Neural progenitor cell (in vitro differentiated cells): Measurements from ENCODE around the gene CYFIP1. TPM values are rescaled to one million over a fixed set of nuclear protein-coding genes. Genes with fewer than 3 reads are reported as not detected.

Experiments
- DNase-seq: peaks from one replicate; pipeline ENCODE4 v3.0.0-alpha.2; 2016; ENCODE audit warnings: low spot score
- H2AFZ ChIP-seq: fragments of 200-600 bp; sonication (generic); replicated peaks from 2 replicates; pipeline ENCODE4 v1.6.1; 2016; ENCODE audit warnings: antibody characterized with exemption
- H3F3A ChIP-seq: fragments of 200-600 bp; sonication (generic); 2 replicates; pipeline ENCODE4 v1.6.1; 2016; ENCODE audit warnings: antibody characterized with exemption, low read depth
- H3K27ac ChIP-seq: fragments of 200-600 bp; sonication (generic); 2 replicates; pipeline ENCODE4 v1.5.1; 2016; ENCODE audit warnings: mild to moderate bottlenecking
- H3K27me3 ChIP-seq: fragments of 200-600 bp; sonication (generic); 2 replicates; pipeline ENCODE4 v1.6.1; 2016; ENCODE audit warnings: mild to moderate bottlenecking, moderate library complexity
- H3K36me3 ChIP-seq: fragments of 200-600 bp; sonication (generic); 2 replicates; pipeline ENCODE4 v1.5.1; 2016
- H3K4me1 ChIP-seq: fragments of 200-600 bp; sonication (generic); 2 replicates; pipeline ENCODE4 v1.6.1; 2016; ENCODE audit warnings: mixed run types
- H3K4me2 ChIP-seq: fragments of 200-600 bp; sonication (generic); 2 replicates; pipeline ENCODE4 v1.6.1; 2016
- H3K4me3 ChIP-seq: fragments of 200-600 bp; sonication (generic); 2 replicates; pipeline ENCODE4 v1.5.1; 2016
- H3K79me2 ChIP-seq: fragments of 200-600 bp; sonication (generic); 2 replicates; pipeline ENCODE4 v1.6.1; 2016; ENCODE audit warnings: low read depth
- H3K9ac ChIP-seq: fragments of 200-600 bp; sonication (generic); 2 replicates; pipeline ENCODE4 v1.6.1; 2016
- H3K9me3 ChIP-seq: fragments of 200-600 bp; sonication (generic); 2 replicates; pipeline ENCODE4 v1.5.1; 2016; ENCODE audit warnings: low read depth
- H4K20me1 ChIP-seq: fragments of 200-600 bp; sonication (generic); 2 replicates; pipeline ENCODE4 v1.6.1; 2016; ENCODE audit warnings: low read depth
- H3K27ac Mint-ChIP-seq: 3 replicates; pipeline ENCODE4 v1.8.0; 2021; ENCODE audit warnings: mixed read lengths
- H3K27me3 Mint-ChIP-seq: 2 replicates; pipeline ENCODE4 v1.8.0; 2022; ENCODE audit warnings: low read depth, mild to moderate bottlenecking, inconsistent platforms, moderate library complexity, mixed read lengths; ENCODE audit not compliant: insufficient read depth
- H3K36me3 Mint-ChIP-seq: 3 replicates; pipeline ENCODE4 v1.8.0; 2021; ENCODE audit warnings: mixed read lengths
- H3K4me1 Mint-ChIP-seq: 3 replicates; pipeline ENCODE4 v1.8.0; 2021; ENCODE audit warnings: mixed read lengths
- H3K4me3 Mint-ChIP-seq: 3 replicates; pipeline ENCODE4 v1.8.0; 2021; ENCODE audit warnings: mild to moderate bottlenecking, moderate library complexity, mixed read lengths
- H3K9me3 Mint-ChIP-seq: 3 replicates; pipeline ENCODE4 v1.8.0; 2020; ENCODE audit warnings: mixed read lengths
- EZH2 ChIP-seq: fragments of 200-600 bp; sonication (generic); IDR thresholded peaks from 2 replicates; pipeline ENCODE4 v1.6.1; 2017; ENCODE audit warnings: antibody characterized with exemption, mild to moderate bottlenecking, moderate library complexity
- EZH2phosphoT487 ChIP-seq: fragments of 200-600 bp; sonication (generic); IDR thresholded peaks from 2 replicates; pipeline ENCODE4 v1.6.1; 2017; ENCODE audit warnings: antibody characterized with exemption
- total RNA-seq: library from RNA; depleted of rRNA; stranded (reverse); fragments of >200 nt; gene quantifications from 2 replicates; pipeline ENCODE4 v1.2.3, GENCODE V29; 2015; ENCODE audit warnings: low replicate concordance
- TF ChIP-seq, protein P1 (sequence below): fragments of 200-600 bp; sonication (generic); IDR thresholded peaks from 2 replicates; pipeline ENCODE4 v1.5.1; 2017; ENCODE audit warnings: antibody characterized with exemption, mild to moderate bottlenecking

CYFIP1 gene
- total RNA-seq, 1 donor from 2014 or later, result 94.6 TPM

- H3K27me3 Mint-ChIP-seq, result peaks cover 2% of the 10 kb centered on the region
- Histone ChIP-seq H3K36me3 (no peaks in the 10 kb centered on the region), H3K4me3 (no peak overlapping the region), H3F3A (peaks cover 8% of the 10 kb centered on the region), H3K27ac (no peak overlapping the region), H2AFZ (no peak overlapping the region), H3K4me1 (peaks cover 28% of the 10 kb centered on the region), H4K20me1 (peaks cover 92% of the 10 kb centered on the region), H3K9ac (no peak overlapping the region), H3K79me2 (peaks cover 59% of the 10 kb centered on the region), H3K27me3 (peaks cover 8% of the 10 kb centered on the region), H3K4me2 (peak overlapping the region; percentile 52), H3K9me3 (no peaks in the 10 kb centered on the region)
- H3K9me3 Mint-ChIP-seq, result no peaks in the 10 kb centered on the region
- DNase-seq, result peak; percentile 61
- H3K4me1 Mint-ChIP-seq, result peaks cover 68% of the 10 kb centered on the region
- peak overlapping the region; percentile 92 for H3K27ac Mint-ChIP-seq
- TF ChIP-seq, protein P1, sequence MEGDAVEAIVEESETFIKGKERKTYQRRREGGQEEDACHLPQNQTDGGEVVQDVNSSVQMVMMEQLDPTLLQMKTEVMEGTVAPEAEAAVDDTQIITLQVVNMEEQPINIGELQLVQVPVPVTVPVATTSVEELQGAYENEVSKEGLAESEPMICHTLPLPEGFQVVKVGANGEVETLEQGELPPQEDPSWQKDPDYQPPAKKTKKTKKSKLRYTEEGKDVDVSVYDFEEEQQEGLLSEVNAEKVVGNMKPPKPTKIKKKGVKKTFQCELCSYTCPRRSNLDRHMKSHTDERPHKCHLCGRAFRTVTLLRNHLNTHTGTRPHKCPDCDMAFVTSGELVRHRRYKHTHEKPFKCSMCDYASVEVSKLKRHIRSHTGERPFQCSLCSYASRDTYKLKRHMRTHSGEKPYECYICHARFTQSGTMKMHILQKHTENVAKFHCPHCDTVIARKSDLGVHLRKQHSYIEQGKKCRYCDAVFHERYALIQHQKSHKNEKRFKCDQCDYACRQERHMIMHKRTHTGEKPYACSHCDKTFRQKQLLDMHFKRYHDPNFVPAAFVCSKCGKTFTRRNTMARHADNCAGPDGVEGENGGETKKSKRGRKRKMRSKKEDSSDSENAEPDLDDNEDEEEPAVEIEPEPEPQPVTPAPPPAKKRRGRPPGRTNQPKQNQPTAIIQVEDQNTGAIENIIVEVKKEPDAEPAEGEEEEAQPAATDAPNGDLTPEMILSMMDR, result no peak
- TF ChIP-seq EZH2 (no peak), EZH2phosphoT487 (no peak)
- H3K4me3 Mint-ChIP-seq, result peak overlapping the region; percentile 49
- H3K36me3 Mint-ChIP-seq, result peaks cover 3% of the 10 kb centered on the region
Observed at GRCh38 chr15:22952796-22953579, 27.2 kb downstream of the CYFIP1 start.

GRCh38 chr15:22951381-22952280 is 28.5 kb downstream of the CYFIP1 start:
- Mint-ChIP-seq H3K27me3 (peaks cover 2% of the 10 kb centered on the region), H3K4me3 (peak overlapping the region; percentile 48), H3K36me3 (peaks cover 5% of the 10 kb centered on the region), H3K9me3 (no peaks in the 10 kb centered on the region), H3K4me1 (peaks cover 62% of the 10 kb centered on the region), H3K27ac (no peak overlapping the region)
- H3K27me3 ChIP-seq, result peaks cover 8% of the 10 kb centered on the region
- H3K27ac ChIP-seq, result no peak overlapping the region
- no peak for TF ChIP-seq EZH2
- no peak for TF ChIP-seq EZH2phosphoT487
- TF ChIP-seq, protein P1, result no peak
- H2AFZ ChIP-seq, result no peak overlapping the region
- no peak overlapping the region for H3K4me2 ChIP-seq
- no peak for DNase-seq
- H4K20me1 ChIP-seq, result peaks cover 91% of the 10 kb centered on the region
- peaks cover 8% of the 10 kb centered on the region for H3F3A ChIP-seq
- no peak overlapping the region for H3K4me3 ChIP-seq
- no peak overlapping the region for H3K9ac ChIP-seq
- H3K4me1 ChIP-seq, result peaks cover 31% of the 10 kb centered on the region
- no peaks in the 10 kb centered on the region for H3K36me3 ChIP-seq
- peaks cover 62% of the 10 kb centered on the region for H3K79me2 ChIP-seq
- H3K9me3 ChIP-seq, result no peaks in the 10 kb centered on the region

DNA sequence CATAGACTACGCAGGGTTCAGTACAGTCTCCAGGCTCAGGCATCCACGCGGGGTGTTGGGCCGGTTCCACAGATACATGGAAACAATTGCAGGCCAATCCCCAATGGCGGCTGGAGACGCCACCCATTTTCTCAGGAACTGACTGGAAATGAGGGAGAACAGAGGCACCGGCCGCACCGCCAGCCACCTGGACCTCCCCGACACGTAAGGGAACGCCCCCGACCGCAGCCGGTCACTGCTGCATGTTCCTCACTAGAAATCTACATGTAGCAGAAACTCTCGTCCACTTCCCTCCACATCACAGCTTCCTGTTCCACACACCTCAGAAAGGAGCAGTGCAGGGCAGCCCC is 29.2 kb downstream of the CYFIP1 start:
- H3K27ac ChIP-seq, result no peak overlapping the region
- no peak overlapping the region for H3K4me3 ChIP-seq
- Mint-ChIP-seq H3K27me3 (peaks cover 2% of the 10 kb centered on the region), H3K4me1 (peaks cover 55% of the 10 kb centered on the region), H3K36me3 (peaks cover 7% of the 10 kb centered on the region), H3K27ac (no peak overlapping the region), H3K9me3 (no peaks in the 10 kb centered on the region), H3K4me3 (no peak overlapping the region)
- H3K9ac ChIP-seq, result no peak overlapping the region
- H3K27me3 ChIP-seq, result peaks cover 8% of the 10 kb centered on the region
- DNase-seq, result no peak
- H4K20me1 ChIP-seq, result peaks cover 85% of the 10 kb centered on the region
- no peaks in the 10 kb centered on the region for H3K9me3 ChIP-seq
- peaks cover 56% of the 10 kb centered on the region for H3K79me2 ChIP-seq
- H2AFZ ChIP-seq, result no peak overlapping the region
- H3K36me3 ChIP-seq, result no peaks in the 10 kb centered on the region
- H3K4me2 ChIP-seq, result no peak overlapping the region
- peaks cover 8% of the 10 kb centered on the region for H3F3A ChIP-seq
- TF ChIP-seq, protein P1, result no peak
- no peak for TF ChIP-seq EZH2
- no peak for TF ChIP-seq EZH2phosphoT487
- peaks cover 31% of the 10 kb centered on the region for H3K4me1 ChIP-seq
